GM12878 (cell line): Measurements from ENCODE around the gene HYPK. TPM values are rescaled to one million over a fixed set of nuclear protein-coding genes. Genes with fewer than 3 reads are reported as not detected.

ENCODE experiments used
- BACH1 ChIP-seq: fragments of 450-650 bp; IDR thresholded peaks from 2 replicates; pipeline ENCODE4 v1.6.1; 2017; ENCODE audit warnings: mild to moderate bottlenecking, borderline replicate concordance
- CEBPZ ChIP-seq: fragments of 150-350 bp; IDR thresholded peaks from 2 replicates; pipeline ENCODE4 v1.6.1; 2016; ENCODE audit warnings: low read depth, low read length
- FOS ChIP-seq: IDR thresholded peaks from 3 replicates; pipeline ENCODE4 v1.6.1; 2011; ENCODE audit warnings: borderline replicate concordance; ENCODE audit not compliant: insufficient read length; ENCODE audit errors: extremely low read depth
- GABPA ChIP-seq: IDR thresholded peaks from 2 replicates; pipeline ENCODE4 v1.6.1; 2014; ENCODE audit warnings: antibody characterized with exemption, low read depth, mild to moderate bottlenecking, inconsistent platforms
- IKZF2 ChIP-seq, 2 experiments: fragments of 450-650 bp; IDR thresholded peaks; 2 replicates each; pipeline ENCODE4 v1.6.1; 2017; ENCODE audit warnings: mild to moderate bottlenecking in 2 of 2, moderate library complexity in 2 of 2
- IRF4 ChIP-seq: IDR thresholded peaks from 2 replicates; pipeline ENCODE4 v1.6.1; 2011; ENCODE audit warnings: low read depth, low read length
- MEF2A ChIP-seq: IDR thresholded peaks from 2 replicates; pipeline ENCODE4 v1.6.1; 2011; ENCODE audit warnings: low read depth, mild to moderate bottlenecking, low read length, moderate library complexity; ENCODE audit not compliant: insufficient read depth
- MTA2 ChIP-seq: fragments of 450-650 bp; IDR thresholded peaks from 2 replicates; pipeline ENCODE4 v1.6.1; 2016; ENCODE audit warnings: low read depth, mild to moderate bottlenecking, moderate library complexity
- NFYB ChIP-seq: IDR thresholded peaks from 2 replicates; pipeline ENCODE4 v1.6.1; 2011; ENCODE audit warnings: low read depth, mild to moderate bottlenecking, low read length, improper control_type of control experiment, moderate library complexity; ENCODE audit not compliant: insufficient read depth
- NR2C1 ChIP-seq: fragments of 450-650 bp; IDR thresholded peaks from 2 replicates; pipeline ENCODE4 v1.6.1; 2017; ENCODE audit warnings: antibody characterized with exemption, mild to moderate bottlenecking, moderate library complexity
- NR2F1 ChIP-seq: fragments of 450-650 bp; conservative IDR thresholded peaks from 2 replicates; pipeline ENCODE4 v1.6.1; 2017; ENCODE audit warnings: mild to moderate bottlenecking
- NRF1 ChIP-seq: conservative IDR thresholded peaks from 2 replicates; pipeline ENCODE4 v1.6.1; 2011; ENCODE audit warnings: mild to moderate bottlenecking, low read depth, low read length, improper control_type of control experiment
- POLR2AphosphoS2 ChIP-seq: IDR thresholded peaks from 2 replicates; pipeline ENCODE4 v1.6.1; 2011; ENCODE audit warnings: low read depth, mild to moderate bottlenecking, low read length, improper control_type of control experiment, moderate library complexity
- RAD21 ChIP-seq: IDR thresholded peaks from 2 replicates; pipeline ENCODE4 v1.6.1; 2011; ENCODE audit warnings: mild to moderate bottlenecking, low read depth, low read length, moderate library complexity; ENCODE audit not compliant: insufficient read depth
- SKIL ChIP-seq: fragments of 450-650 bp; IDR thresholded peaks from 2 replicates; pipeline ENCODE4 v1.6.1; 2017; ENCODE audit warnings: mild to moderate bottlenecking, low read depth, inconsistent platforms; ENCODE audit not compliant: poor library complexity, severe bottlenecking
- SMARCA5 ChIP-seq: fragments of 450-650 bp; IDR thresholded peaks from 2 replicates; pipeline ENCODE4 v1.6.1; 2017; ENCODE audit warnings: mild to moderate bottlenecking
- SPI1 ChIP-seq: IDR thresholded peaks from 2 replicates; pipeline ENCODE4 v1.6.1; 2011; ENCODE audit warnings: low read depth, mild to moderate bottlenecking, low read length, moderate library complexity, borderline replicate concordance; ENCODE audit not compliant: insufficient read depth
- TCF3 ChIP-seq: IDR thresholded peaks from 2 replicates; pipeline ENCODE4 v1.6.1; 2012; ENCODE audit warnings: low read depth, mild to moderate bottlenecking, low read length, borderline replicate concordance; ENCODE audit not compliant: insufficient read depth
- YY1 ChIP-seq: IDR thresholded peaks from 2 replicates; pipeline ENCODE4 v1.6.1; 2011; ENCODE audit warnings: low read depth, mild to moderate bottlenecking, low read length
- polyA plus RNA-seq, 11 experiments: library from polyadenylated mRNA; depleted of rRNA in 4 of 11; unstranded in 6 of 11; stranded (reverse) in 5 of 11; fragments of >200 nt; fragmentation: Nextera tagmentation in 4 of 11; fragmentation: Illumina TruSeq in 1 of 11; extraction: Ambion mirVana in 4 of 11; extraction: Trizol in 1 of 11; gene quantifications; 1 replicate in 1 of 11; 2 replicates in 10 of 11; pipeline versions ENCODE4 v1.2.1 to v1.2.3, GENCODE V29; 2011 to 2016; ENCODE audit warnings: inconsistent platforms in 2 of 11, missing spikeins in 2 of 11, low read depth in 1 of 11
- total RNA-seq, 4 experiments: library from RNA; depleted of rRNA in 3 of 4; stranded (reverse); fragments of >200 nt in 3 of 4; fragmentation: Illumina TruSeq in 1 of 4; extraction: Trizol in 1 of 4; gene quantifications; 2 replicates each; pipeline versions ENCODE4 v1.2.1 to v1.2.3, GENCODE V29; 2013 to 2021
- TF ChIP-seq, protein P1 (sequence below): fragments of 450-650 bp; IDR thresholded peaks from 2 replicates; pipeline ENCODE4 v1.6.1; 2016; ENCODE audit warnings: mild to moderate bottlenecking

HYPK gene
- total and polyA plus RNA-seq, 10 of the 15 experiments (the other 5 are each of a cell fraction or from before 2014, with no cell fraction given), result 8.0 to 38.4 (median 17.5) TPM

- no peak for TF ChIP-seq MEF2A
- TF ChIP-seq BACH1, result peak; percentile 69; the same call in 1 of the 2 replicates
- TF ChIP-seq SKIL, result peak; percentile 95
- TF ChIP-seq IRF4, result no peak; the same call in 1 of the 2 replicates
- TF ChIP-seq GABPA, result no peak
- peak; percentile 90; the same call in 1 of the 2 replicates for TF ChIP-seq SMARCA5
- TF ChIP-seq, protein P1, sequence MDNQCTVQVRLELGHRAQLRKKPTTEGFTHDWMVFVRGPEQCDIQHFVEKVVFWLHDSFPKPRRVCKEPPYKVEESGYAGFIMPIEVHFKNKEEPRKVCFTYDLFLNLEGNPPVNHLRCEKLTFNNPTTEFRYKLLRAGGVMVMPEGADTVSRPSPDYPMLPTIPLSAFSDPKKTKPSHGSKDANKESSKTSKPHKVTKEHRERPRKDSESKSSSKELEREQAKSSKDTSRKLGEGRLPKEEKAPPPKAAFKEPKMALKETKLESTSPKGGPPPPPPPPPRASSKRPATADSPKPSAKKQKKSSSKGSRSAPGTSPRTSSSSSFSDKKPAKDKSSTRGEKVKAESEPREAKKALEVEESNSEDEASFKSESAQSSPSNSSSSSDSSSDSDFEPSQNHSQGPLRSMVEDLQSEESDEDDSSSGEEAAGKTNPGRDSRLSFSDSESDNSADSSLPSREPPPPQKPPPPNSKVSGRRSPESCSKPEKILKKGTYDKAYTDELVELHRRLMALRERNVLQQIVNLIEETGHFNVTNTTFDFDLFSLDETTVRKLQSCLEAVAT, result peak; percentile 95
- no peak for TF ChIP-seq SPI1
- TF ChIP-seq MTA2, result peak; percentile 96
- TF ChIP-seq IKZF2 (IDR thresholded peaks at IDR 0.05), result peak; percentile 90 to 94
- no peak for TF ChIP-seq NRF1
- TF ChIP-seq RAD21, result peak; percentile 31; the same call in 1 of the 2 replicates
- peak; percentile 68 for TF ChIP-seq NFYB
- 0 out of 2 replicates have a peak, but pooled peaks have one; percentile 19 for TF ChIP-seq YY1
- peak; percentile 99 for TF ChIP-seq NR2F1
- TF ChIP-seq POLR2AphosphoS2, result no peak
- no peak for TF ChIP-seq FOS
- no peak for TF ChIP-seq CEBPZ
- no peak for TF ChIP-seq NR2C1
- 0 out of 2 replicates have a peak, but pooled peaks have one; percentile 5 for TF ChIP-seq TCF3
Measured at GRCh38 chr15:43777267-43777914, 23.0 kb upstream of the HYPK start (continued).
